Lung (tissue), 12 donors: Measurements from ENCODE around the gene LRRC66. TPM values are rescaled to one million over a fixed set of nuclear protein-coding genes. Genes with fewer than 3 reads are reported as not detected.

Experiments used
- ATAC-seq: fragments of 200-7000 bp; cut with Tn5 transposase; one replicate; pipeline ENCODE4 v1.9.1; 2020; ENCODE audit warnings: moderate number of reproducible peaks; ENCODE audit not compliant: insufficient read depth, low FRiP score
- DNase-seq, 3 donors: peaks; one replicate each; pipeline ENCODE4 v3.0.0-alpha.2; 2013 to 2017
- H3K27ac ChIP-seq, 2 donors: one replicate each; pipeline ENCODE4 v1.5.1; 2013; ENCODE audit warnings: mild to moderate bottlenecking in 2 of 2, moderate library complexity in 2 of 2, control low read depth in 1 of 2, inconsistent platforms in 1 of 2, low read depth in 1 of 2, low read length in 1 of 2
- H3K27me3 ChIP-seq, 3 donors: one replicate each; pipeline ENCODE4 v1.5.1; 2013; ENCODE audit warnings: low read length in 2 of 3; ENCODE audit not compliant: control insufficient read depth in 3 of 3, insufficient read depth in 3 of 3
- H3K36me3 ChIP-seq, 4 donors: one replicate each; pipeline ENCODE4 v1.5.1; 2013; ENCODE audit warnings: low read length in 4 of 4, mild to moderate bottlenecking in 1 of 4, moderate library complexity in 1 of 4; ENCODE audit not compliant: control insufficient read depth in 4 of 4, insufficient read depth in 4 of 4
- H3K4me1 ChIP-seq, 5 donors: one replicate each; pipeline ENCODE4 v1.5.1; 2013; ENCODE audit warnings: low read length in 5 of 5, mild to moderate bottlenecking in 2 of 5, moderate library complexity in 1 of 5; ENCODE audit not compliant: control insufficient read depth in 5 of 5, insufficient read depth in 5 of 5
- H3K4me3 ChIP-seq: one replicate; pipeline ENCODE4 v1.5.1; 2013; ENCODE audit warnings: mild to moderate bottlenecking, control low read depth, moderate library complexity
- H3K9ac ChIP-seq, 2 donors: one replicate each; pipeline ENCODE4 v1.5.1; 2013; ENCODE audit warnings: low read length in 2 of 2, control low read depth in 1 of 2; ENCODE audit not compliant: insufficient read depth in 1 of 2
- H3K9me3 ChIP-seq, 4 donors: one replicate each; pipeline ENCODE4 v1.5.1; 2013; ENCODE audit warnings: low read length in 3 of 4, mild to moderate bottlenecking in 1 of 4, moderate library complexity in 1 of 4; ENCODE audit not compliant: control insufficient read depth in 4 of 4, insufficient read depth in 3 of 4
- CTCF ChIP-seq: IDR thresholded peaks from 2 replicates; pipeline ENCODE4 v1.5.1; 2012; ENCODE audit warnings: mild to moderate bottlenecking; ENCODE audit errors: control extremely low read depth, extremely low read depth
- WGBS, 2 donors: extraction: QIAGEN DNeasy Blood & Tissue Kit; methylation state at CpG; one replicate each; pipeline ENCODE4 v1.1.7; 2013; 5-methylcytosine and 5-hydroxymethylcytosine counted together
- polyA plus RNA-seq, 2 donors: library from polyadenylated mRNA; stranded (reverse); fragments of 200-250 nt; gene quantifications; one replicate each; pipeline ENCODE4 v1.2.1, GENCODE V29; 2013
- total RNA-seq, 2 donors: library from RNA; depleted of rRNA in 1 of 2; stranded (reverse); fragments of >200 nt in 1 of 2; gene quantifications; one replicate each; pipeline ENCODE4 v1.2.1, GENCODE V29; 2014 to 2021
- donor health status: control.
- donor health status: control.
- donor health status: Bipolar disorder and iron deficiency.
- donor health status: healthy.
- donor health status: DM: yes; HTN: yes; CAD: no.

The LRRC66 gene
- total and polyA plus RNA-seq, 4 donors = 0.05 to 0.28 (median 0.12) TPM

GRCh38 chr4:52015366-52015765 is 4.8 kb downstream of the LRRC66 start:
- Histone ChIP-seq H3K9me3 (no peaks in the 10 kb centered on the region), H3K4me1 (no peaks in the 10 kb centered on the region), H3K9ac (no peak overlapping the region), H3K4me3 (no peak overlapping the region), H3K36me3 (peaks cover 0 to 2% (median 0%) of the 10 kb centered on the region in 4 donors), H3K27me3 (no peaks in the 10 kb centered on the region), H3K27ac (no peak overlapping the region)
- 70 to 79% methylated on average over 7 of the region's 7 CpGs for WGBS, 2 donors
- ATAC-seq (no peak), DNase-seq (peak in 2 of 3 donors; percentile 29 to 33)
- TF ChIP-seq CTCF = no peak

- ATAC-seq (no peak), DNase-seq (no peak)
- 23 to 58% methylated on average over 1 of the region's 1 CpG for WGBS, 2 donors
- Histone ChIP-seq H3K27ac (no peak overlapping the region), H3K27me3 (no peaks in the 10 kb centered on the region), H3K4me1 (no peaks in the 10 kb centered on the region), H3K9me3 (no peaks in the 10 kb centered on the region), H3K9ac (no peak overlapping the region), H3K36me3 (peaks cover 0 to 3% (median 0%) of the 10 kb centered on the region in 4 donors), H3K4me3 (no peak overlapping the region)
- TF ChIP-seq CTCF = no peak
These were observed 5.3 kb downstream of the LRRC66 start for GRCh38 chr4:52014903-52015302.

- TF ChIP-seq CTCF = no peak
- no peak overlapping the region for H3K27ac ChIP-seq
- ATAC-seq (no peak), DNase-seq (no peak)
- H3K9ac ChIP-seq = no peak overlapping the region
- no peak overlapping the region for H3K4me3 ChIP-seq
- H3K36me3 ChIP-seq = peaks cover 0 to 3% (median 0%) of the 10 kb centered on the region in 4 donors
- H3K9me3 ChIP-seq = no peaks in the 10 kb centered on the region
- H3K4me1 ChIP-seq = no peaks in the 10 kb centered on the region
- H3K27me3 ChIP-seq = no peaks in the 10 kb centered on the region
- 67 to 83% methylated on average over 1 of the region's 1 CpG for WGBS, 2 donors
These were observed 7.5 kb downstream of the LRRC66 start for GRCh38 chr4:52012651-52013050.

- no peak for TF ChIP-seq CTCF
- Histone ChIP-seq H3K9ac (no peak overlapping the region), H3K4me1 (no peaks in the 10 kb centered on the region), H3K4me3 (no peak overlapping the region), H3K27ac (no peak overlapping the region), H3K27me3 (no peaks in the 10 kb centered on the region), H3K36me3 (peaks cover 0 to 3% (median 0%) of the 10 kb centered on the region in 4 donors), H3K9me3 (no peaks in the 10 kb centered on the region)
- ATAC-seq = no peak
- no peak for DNase-seq
- 97 to 99% methylated on average over 2 of the region's 2 CpGs for WGBS, 2 donors
These were observed 9.2 kb downstream of the LRRC66 start for GRCh38 chr4:52010986-52011385.
